Lung (tissue), 12 donors: ENCODE results near the gene FTCD. TPM values are rescaled to one million over a fixed set of nuclear protein-coding genes. Genes with fewer than 3 reads are reported as not detected.

ENCODE experiments used
- ATAC-seq: fragments of 200-7000 bp; cut with Tn5 transposase; one replicate; pipeline ENCODE4 v1.9.1; 2020; ENCODE audit warnings: moderate number of reproducible peaks; ENCODE audit not compliant: insufficient read depth, low FRiP score
- DNase-seq, 3 donors: peaks; one replicate each; pipeline ENCODE4 v3.0.0-alpha.2; 2013 to 2017
- H3K27ac ChIP-seq, 2 donors: one replicate each; pipeline ENCODE4 v1.5.1; 2013; ENCODE audit warnings: mild to moderate bottlenecking in 2 of 2, moderate library complexity in 2 of 2, control low read depth in 1 of 2, inconsistent platforms in 1 of 2, low read depth in 1 of 2, low read length in 1 of 2
- H3K27me3 ChIP-seq, 3 donors: one replicate each; pipeline ENCODE4 v1.5.1; 2013; ENCODE audit warnings: low read length in 2 of 3; ENCODE audit not compliant: control insufficient read depth in 3 of 3, insufficient read depth in 3 of 3
- H3K36me3 ChIP-seq, 4 donors: one replicate each; pipeline ENCODE4 v1.5.1; 2013; ENCODE audit warnings: low read length in 4 of 4, mild to moderate bottlenecking in 1 of 4, moderate library complexity in 1 of 4; ENCODE audit not compliant: control insufficient read depth in 4 of 4, insufficient read depth in 4 of 4
- H3K4me1 ChIP-seq, 5 donors: one replicate each; pipeline ENCODE4 v1.5.1; 2013; ENCODE audit warnings: low read length in 5 of 5, mild to moderate bottlenecking in 2 of 5, moderate library complexity in 1 of 5; ENCODE audit not compliant: control insufficient read depth in 5 of 5, insufficient read depth in 5 of 5
- H3K4me3 ChIP-seq: one replicate; pipeline ENCODE4 v1.5.1; 2013; ENCODE audit warnings: mild to moderate bottlenecking, control low read depth, moderate library complexity
- H3K9ac ChIP-seq, 2 donors: one replicate each; pipeline ENCODE4 v1.5.1; 2013; ENCODE audit warnings: low read length in 2 of 2, control low read depth in 1 of 2; ENCODE audit not compliant: insufficient read depth in 1 of 2
- H3K9me3 ChIP-seq, 4 donors: one replicate each; pipeline ENCODE4 v1.5.1; 2013; ENCODE audit warnings: low read length in 3 of 4, mild to moderate bottlenecking in 1 of 4, moderate library complexity in 1 of 4; ENCODE audit not compliant: control insufficient read depth in 4 of 4, insufficient read depth in 3 of 4
- CTCF ChIP-seq: IDR thresholded peaks from 2 replicates; pipeline ENCODE4 v1.5.1; 2012; ENCODE audit warnings: mild to moderate bottlenecking; ENCODE audit errors: control extremely low read depth, extremely low read depth
- WGBS, 2 donors: extraction: QIAGEN DNeasy Blood & Tissue Kit; methylation state at CpG; one replicate each; pipeline ENCODE4 v1.1.7; 2013; 5-methylcytosine and 5-hydroxymethylcytosine counted together
- polyA plus RNA-seq, 2 donors: library from polyadenylated mRNA; stranded (reverse); fragments of 200-250 nt; gene quantifications; one replicate each; pipeline ENCODE4 v1.2.1, GENCODE V29; 2013
- total RNA-seq, 2 donors: library from RNA; depleted of rRNA in 1 of 2; stranded (reverse); fragments of >200 nt in 1 of 2; gene quantifications; one replicate each; pipeline ENCODE4 v1.2.1, GENCODE V29; 2014 to 2021
- donor health status: control.
- donor health status: control.
- donor health status: Bipolar disorder and iron deficiency.
- donor health status: healthy.
- donor health status: DM: yes; HTN: yes; CAD: no.

FTCD gene
- total and polyA plus RNA-seq, 4 donors: 0.03 to 0.43 (median 0.20) TPM

- Histone ChIP-seq H3K9me3 (no peaks in the 10 kb centered on the region), H3K27ac (no peak overlapping the region), H3K4me3 (no peak overlapping the region), H3K4me1 (peaks cover 0 to 10% (median 7%) of the 10 kb centered on the region in 5 donors), H3K36me3 (no peaks in the 10 kb centered on the region), H3K27me3 (no peaks in the 10 kb centered on the region), H3K9ac (no peak overlapping the region)
- no peak for ATAC-seq
- TF ChIP-seq CTCF: no peak
- 91 to 93% methylated on average over 26 of the region's 26 CpGs for WGBS, 2 donors
- no peak for DNase-seq
These were observed 25.5 kb upstream of the FTCD start for GRCh38 chr21:46180778-46181391.

GRCh38 chr21:46180079-46180722 lies 24.8 kb upstream of the FTCD start:
- DNase-seq (no peak), ATAC-seq (no peak)
- H3K4me3 ChIP-seq: no peak overlapping the region
- no peaks in the 10 kb centered on the region for H3K27me3 ChIP-seq
- WGBS, 2 donors: 76 to 78% methylated on average over 24 of the region's 24 CpGs
- H3K9ac ChIP-seq: no peak overlapping the region
- H3K4me1 ChIP-seq: peaks cover 0 to 10% (median 5%) of the 10 kb centered on the region in 5 donors
- TF ChIP-seq CTCF: no peak
- H3K27ac ChIP-seq: no peak overlapping the region
- H3K9me3 ChIP-seq: peaks cover 0 to 3% (median 0%) of the 10 kb centered on the region in 4 donors
- H3K36me3 ChIP-seq: no peaks in the 10 kb centered on the region

GRCh38 chr21:46179708-46180078 lies 24.3 kb upstream of the FTCD start:
- DNase-seq (no peak), ATAC-seq (no peak)
- no peaks in the 10 kb centered on the region for H3K27me3 ChIP-seq
- H3K9ac ChIP-seq: no peak overlapping the region
- peaks cover 0 to 3% (median 0%) of the 10 kb centered on the region in 4 donors for H3K9me3 ChIP-seq
- H3K4me3 ChIP-seq: no peak overlapping the region
- H3K4me1 ChIP-seq: peaks cover 0 to 10% (median 3%) of the 10 kb centered on the region in 5 donors
- 89 to 93% methylated on average over 17 of the region's 17 CpGs for WGBS, 2 donors
- H3K27ac ChIP-seq: no peak overlapping the region
- TF ChIP-seq CTCF: no peak
- no peaks in the 10 kb centered on the region for H3K36me3 ChIP-seq
